Muscle of arm (tissue), 12 donors: ENCODE data around the gene EXOC5. TPM values are rescaled to one million over a fixed set of nuclear protein-coding genes. Genes with fewer than 3 reads are reported as not detected.
A peak's percentile ranks its signal among the peaks of the same experiment; 100 is the strongest.
"Not testable (repeated sequence)": the region's sequence is repeated elsewhere in the genome, so short reads cannot be mapped to it uniquely, and the experiment has no call there.

Experiments used
- DNase-seq: peaks from one replicate; pipeline ENCODE4 v3.0.0-alpha.2; 2013
- polyA plus RNA-seq, 12 donors: library from polyadenylated mRNA; unstranded; fragments of 120-200 nt; gene quantifications; one replicate each; pipeline ENCODE4 v1.2.1, GENCODE V29; 2013; ENCODE audit not compliant: insufficient read length in 12 of 12

Gene EXOC5
- polyA plus RNA-seq, 12 donors: 44.1 to 90.2 (median 79.3) TPM; not detected in 1

DNA sequence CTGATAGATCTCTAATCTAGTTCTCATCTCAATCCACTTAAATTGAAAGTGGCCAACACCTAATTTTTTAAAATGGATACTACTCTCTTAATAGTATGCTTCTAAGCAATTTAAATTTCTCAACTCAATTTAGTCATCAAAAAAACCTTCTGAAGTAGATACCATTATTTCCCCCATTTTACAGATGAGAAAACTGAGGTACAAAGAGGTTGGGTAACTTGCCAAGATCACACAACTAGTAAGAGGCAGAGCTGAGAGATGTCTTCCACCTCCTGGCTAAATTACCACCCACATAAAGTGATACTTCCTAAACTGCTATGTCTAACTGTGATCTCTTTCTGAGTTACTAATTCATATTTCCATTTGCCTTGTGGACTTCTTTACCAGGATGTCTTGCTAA, 6.6 kb downstream of the EXOC5 start:
- no peak for DNase-seq

- no peak for DNase-seq
Measured at GRCh38 chr14:57261604-57262003, 7.1 kb downstream of the EXOC5 start.

- no peak for DNase-seq
Measured at GRCh38 chr14:57259672-57260071, 9.0 kb downstream of the EXOC5 start.

DNA sequence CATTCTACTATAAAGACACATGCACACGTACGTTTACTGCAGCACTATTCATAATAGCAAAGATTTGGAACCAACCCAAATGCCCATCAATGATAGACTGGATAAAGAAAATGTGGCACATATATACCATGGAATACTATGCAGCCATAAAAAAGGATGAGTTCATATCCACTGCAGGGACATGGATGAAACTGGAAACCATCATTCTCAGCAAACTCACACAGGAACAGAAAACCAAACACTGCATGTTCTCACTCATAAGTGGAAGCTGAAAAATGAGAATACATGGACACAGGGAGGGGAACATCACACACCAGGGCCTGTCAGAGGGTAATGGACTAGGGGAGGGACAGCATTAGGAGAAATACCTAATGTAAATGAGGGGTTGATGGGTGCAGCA, 10.5 kb downstream of the EXOC5 start:
- DNase-seq: not testable (repeated sequence)

- DNase-seq: no peak
Measured at GRCh38 chr14:57254884-57255283, 13.8 kb downstream of the EXOC5 start.

DNA sequence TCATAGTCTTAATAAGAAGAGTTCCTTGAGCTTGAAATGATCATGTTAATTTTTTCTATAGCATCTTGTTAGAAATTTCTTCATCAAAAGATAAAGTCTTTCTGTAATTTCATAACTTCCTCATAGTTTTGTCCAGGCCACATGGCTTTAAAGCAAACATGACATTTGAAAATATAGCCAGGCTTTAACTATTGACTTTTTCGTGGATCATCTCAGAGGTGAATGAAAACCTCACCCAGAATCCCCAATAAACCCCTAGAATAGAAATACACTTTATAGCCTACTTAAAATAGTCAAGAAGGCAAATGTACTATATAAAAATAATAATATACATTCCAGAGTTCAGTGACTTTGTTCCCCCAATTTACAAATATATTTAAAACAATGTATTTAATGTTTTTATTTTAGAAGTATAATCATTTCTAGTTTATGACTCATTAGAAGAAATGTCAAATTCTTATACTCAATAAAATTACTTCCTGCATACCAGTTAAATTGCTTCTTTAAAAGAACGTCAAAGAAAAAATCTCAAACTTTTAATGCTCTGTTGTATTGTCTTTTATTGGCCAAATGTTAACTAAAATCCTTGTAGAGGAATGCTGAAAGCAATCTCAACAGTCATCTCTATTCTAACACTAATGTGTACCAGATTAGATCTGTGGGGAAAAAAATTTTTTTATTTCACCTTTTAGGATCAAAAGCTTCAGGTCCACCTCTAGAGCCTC, 21.6 kb downstream of the EXOC5 start:
- DNase-seq: no peak

GRCh38 chr14:57245941-57246340, 22.8 kb downstream of the EXOC5 start:
- no peak for DNase-seq

DNA sequence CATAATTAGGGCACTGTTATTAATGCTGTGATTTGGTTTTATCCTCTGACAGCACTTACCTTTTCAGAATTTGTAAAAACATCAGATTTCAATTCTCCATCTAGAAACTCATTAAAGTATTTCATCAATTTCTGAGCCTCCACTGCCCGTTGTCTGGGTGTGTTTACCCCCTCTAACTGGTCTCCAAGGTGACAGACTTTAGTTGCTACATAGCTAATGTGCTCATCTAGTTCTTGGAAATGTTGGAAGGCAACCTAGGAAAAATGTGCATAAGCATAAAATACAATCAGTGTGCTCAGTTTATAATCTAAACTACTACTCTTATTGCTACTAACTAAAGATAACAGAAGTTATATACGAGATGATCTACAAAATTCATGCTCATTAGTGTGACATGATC, 24.6 kb downstream of the EXOC5 start:
- DNase-seq: peak; percentile 13

- DNase-seq: no peak
Measured at GRCh38 chr14:57243320-57243719, 25.4 kb downstream of the EXOC5 start.

GRCh38 chr14:57240115-57240514, 28.6 kb downstream of the EXOC5 start:
- not testable (repeated sequence) for DNase-seq

DNA sequence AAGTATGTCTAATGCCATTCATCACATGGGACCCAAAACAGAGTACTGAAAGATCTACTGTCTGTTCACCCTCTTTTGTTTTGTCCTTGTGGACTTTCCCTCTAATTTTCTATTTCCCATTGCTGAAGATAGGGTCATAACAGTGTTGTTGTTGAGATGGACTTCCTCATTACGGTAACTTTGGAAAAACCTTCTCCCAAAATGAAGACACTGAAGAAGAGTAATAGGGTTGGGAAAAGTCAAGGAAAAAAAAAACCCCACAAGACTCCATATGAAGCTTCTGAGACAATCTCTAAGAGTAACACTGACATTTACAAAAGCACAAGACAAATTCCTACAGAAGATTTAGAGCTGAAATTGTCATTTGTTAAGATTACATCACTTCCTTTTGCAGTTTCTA, 36.7 kb downstream of the EXOC5 start:
- DNase-seq: no peak

- not testable (repeated sequence) for DNase-seq
Measured at GRCh38 chr14:57228320-57228719, 40.4 kb downstream of the EXOC5 start.

DNA sequence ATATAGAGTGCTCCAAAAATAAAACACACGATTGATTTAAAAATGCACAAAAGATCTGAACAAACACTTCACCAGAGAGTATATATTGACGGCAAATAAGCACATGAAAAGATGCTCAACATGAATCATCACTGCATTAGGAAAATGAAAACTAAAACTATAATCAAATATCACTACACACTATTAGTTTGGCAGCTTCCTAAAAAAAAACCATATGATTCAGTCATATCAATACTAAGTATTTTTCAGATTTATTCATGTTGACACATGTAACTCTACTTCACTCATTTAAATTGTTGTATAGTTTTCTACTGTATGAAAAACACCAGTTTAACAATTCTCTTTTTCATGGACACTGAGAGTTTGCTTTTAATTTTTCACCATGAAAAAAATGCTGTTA, 41.6 kb downstream of the EXOC5 start:
- no peak for DNase-seq

DNA sequence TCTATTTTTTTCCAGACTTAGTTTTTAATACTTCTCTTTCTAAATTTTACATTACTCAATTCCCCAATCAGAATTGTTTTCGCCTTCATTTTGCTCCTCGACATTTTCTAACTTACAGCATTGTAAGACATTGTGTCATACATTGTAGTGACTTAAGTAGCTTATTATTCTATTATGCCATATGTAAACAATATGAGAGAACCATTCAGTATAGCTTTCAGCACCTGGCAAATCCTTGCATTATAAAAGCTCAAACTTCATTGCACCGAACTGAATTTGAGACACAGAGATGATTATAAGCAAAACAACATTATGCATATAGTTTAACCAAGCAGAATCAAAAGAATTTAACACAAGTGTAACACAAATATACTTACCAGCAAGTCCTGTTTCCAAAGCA, 46.8 kb downstream of the EXOC5 start:
- DNase-seq: no peak

DNA sequence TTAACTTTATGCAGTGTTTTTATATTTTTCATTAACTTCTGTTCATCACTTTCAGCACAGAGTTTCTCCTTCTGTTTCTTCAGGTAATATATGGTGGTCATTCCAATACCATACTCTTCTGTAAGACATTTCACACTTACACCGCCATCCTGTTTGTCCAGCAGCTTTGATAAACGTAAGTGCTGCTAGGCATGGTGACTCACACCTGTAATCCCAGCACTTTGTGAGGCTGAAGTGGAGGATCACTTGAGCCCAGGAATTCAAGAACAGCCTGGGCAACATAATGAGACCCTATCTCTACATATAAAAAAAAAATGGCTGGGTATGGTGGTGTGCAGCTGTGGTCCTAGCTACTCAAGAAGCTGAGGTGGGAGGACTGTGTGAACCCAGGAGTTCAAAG, 55.8 kb downstream of the EXOC5 start:
- DNase-seq: no peak

DNA sequence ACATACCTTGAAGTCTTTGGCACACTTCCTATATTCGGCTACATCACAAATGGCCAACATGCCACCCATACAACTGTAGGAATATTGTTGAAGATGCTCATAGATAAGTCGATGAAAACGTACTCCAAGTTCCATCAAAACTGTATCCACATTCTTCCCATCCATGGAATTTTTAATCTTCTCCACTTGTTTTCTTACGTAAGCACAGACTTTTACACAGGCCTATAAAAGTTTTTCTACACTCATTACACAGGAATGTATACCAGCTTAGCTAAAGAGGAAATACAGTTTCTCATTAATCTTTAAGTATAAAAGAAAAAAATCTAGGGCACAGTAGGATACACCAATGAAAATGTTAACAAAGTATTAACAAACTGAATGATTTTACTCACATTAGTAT, 59.1 kb downstream of the EXOC5 start:
- DNase-seq: no peak

GRCh38 chr14:57205938-57206337, 62.8 kb downstream of the EXOC5 start:
- no peak for DNase-seq

DNA sequence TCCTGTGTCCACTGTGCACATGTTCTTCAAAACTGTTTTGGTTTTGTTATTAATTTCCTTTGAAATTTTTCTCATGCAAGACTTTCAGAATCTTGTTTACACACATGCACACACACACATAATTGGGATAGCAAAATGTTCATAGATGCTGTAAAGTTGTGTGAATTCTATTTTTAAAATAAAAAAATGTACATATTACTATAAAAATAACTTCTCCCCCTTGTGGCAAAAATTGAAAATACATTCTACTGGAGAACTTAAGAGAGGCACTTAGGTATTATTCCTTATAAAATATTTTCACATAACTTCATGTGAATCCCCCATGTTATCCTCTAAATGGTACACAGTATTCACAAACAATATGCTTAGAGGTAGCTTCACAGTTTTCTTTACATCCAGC, 66.0 kb downstream of the EXOC5 start:
- DNase-seq: not testable (repeated sequence)

GRCh38 chr14:57199921-57200320, 68.8 kb downstream of the EXOC5 start:
- no peak for DNase-seq

DNA sequence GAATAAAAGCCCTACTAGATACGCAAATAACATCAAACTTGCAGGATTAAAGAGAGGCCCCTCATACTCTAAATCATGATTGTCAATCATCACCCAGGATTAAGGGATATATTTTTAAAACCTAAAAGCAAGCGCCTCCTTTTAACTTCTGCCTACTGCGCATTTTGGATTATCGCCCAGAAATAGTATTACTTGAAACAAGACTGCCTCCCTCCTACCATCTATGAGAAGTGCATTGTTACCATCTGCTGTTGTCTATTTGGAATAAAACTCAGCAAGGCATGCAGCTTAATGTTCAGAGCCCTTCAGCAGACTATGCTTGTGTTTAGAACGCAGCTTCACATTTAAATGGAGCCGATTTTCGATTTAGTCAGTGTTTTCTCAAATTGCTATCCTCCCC, 79.6 kb downstream of the EXOC5 start:
- DNase-seq: peak; percentile 18

- DNase-seq: no peak
Measured at GRCh38 chr14:57182760-57183503, 85.8 kb downstream of the EXOC5 start.

- no peak for DNase-seq
Measured at GRCh38 chr14:57179273-57179672, 89.4 kb downstream of the EXOC5 start.

DNA sequence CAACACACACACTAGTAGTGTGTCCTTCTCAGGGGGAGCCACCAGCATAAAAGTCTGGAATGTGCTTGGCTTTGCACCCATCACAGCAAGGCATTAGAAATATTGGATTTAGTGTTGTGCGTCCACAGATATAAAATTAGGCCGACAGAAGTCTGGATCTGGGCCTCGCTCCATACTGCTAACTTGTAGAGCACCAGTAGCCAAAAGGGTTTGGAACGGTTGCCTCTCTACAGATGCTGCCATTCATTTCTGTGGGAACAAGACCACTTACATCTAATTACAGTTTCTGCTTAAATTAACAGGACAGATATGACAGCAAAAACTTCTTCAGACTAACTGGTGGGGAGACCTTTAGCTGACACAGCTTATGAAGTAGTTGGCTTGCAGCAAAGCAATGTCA, 94.2 kb downstream of the EXOC5 start:
- DNase-seq: no peak

- no peak for DNase-seq
Measured at GRCh38 chr14:57171903-57172302, 96.8 kb downstream of the EXOC5 start.
